Body of pancreas (tissue), 4 donors: ENCODE data around the gene ANAPC5.
"Not testable (repeated sequence)": the region's sequence is repeated elsewhere in the genome, so short reads cannot be mapped to it uniquely, and the experiment has no call there.

Experiments used
- CTCF ChIP-seq, 7 experiments: fragments of 450-650 bp in 4 of 7; fragments of 200-600 bp in 3 of 7; sonication (generic) in 3 of 7; IDR thresholded peaks; one replicate each; pipeline ENCODE4 v1.5.1; 2016 to 2019; ENCODE audit warnings: antibody characterized with exemption in 7 of 7
- POLR2A ChIP-seq, 3 donors: fragments of 450-650 bp; IDR thresholded peaks; one replicate each; pipeline ENCODE4 v1.6.1; 2016; ENCODE audit warnings: antibody characterized with exemption in 3 of 3, mild to moderate bottlenecking in 2 of 3

GRCh38 chr12:121282910-121283309 lies 69.3 kb downstream of the ANAPC5 start:
- not testable (repeated sequence) for TF ChIP-seq CTCF, POLR2A (IDR thresholded peaks at IDR 0.05)
